ENCODE measurements around the gene FAM185A.

DNA sequence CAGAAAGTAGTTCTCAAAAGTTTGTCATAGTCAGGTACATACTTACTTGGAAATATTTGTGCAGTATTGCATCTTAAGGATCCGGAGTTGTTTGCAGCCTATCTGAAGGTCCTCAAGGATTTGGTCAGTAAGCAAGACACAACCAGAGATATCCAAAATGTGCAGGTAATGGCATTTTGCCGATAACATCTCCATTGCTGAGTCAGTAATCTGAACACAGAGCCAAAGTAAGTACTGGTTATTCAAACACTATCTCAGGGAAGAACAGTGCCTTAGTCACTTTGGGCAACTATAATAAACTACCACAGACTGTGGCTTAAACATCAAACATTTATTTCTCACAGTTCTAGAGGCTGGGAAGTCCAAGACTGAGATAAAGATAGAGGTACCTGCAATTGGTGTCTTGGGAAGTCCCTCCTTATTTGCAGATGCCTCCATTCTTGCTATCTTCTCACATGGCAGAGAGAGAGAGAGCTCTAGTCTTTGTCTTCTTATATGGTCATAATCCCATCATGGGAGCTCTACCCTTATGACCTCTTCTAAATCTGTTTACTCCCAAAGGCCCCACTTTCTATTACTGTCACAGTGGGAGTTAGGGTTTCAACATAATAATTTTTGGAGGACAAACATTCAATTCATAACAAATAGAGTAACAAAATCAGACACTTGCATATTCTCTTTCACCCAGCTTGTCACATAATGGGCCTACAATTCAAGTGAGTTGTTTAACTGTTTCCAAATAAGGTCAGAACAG lies 73.4 kb downstream of the FAM185A start:
- TF ChIP-seq, protein P1, sequence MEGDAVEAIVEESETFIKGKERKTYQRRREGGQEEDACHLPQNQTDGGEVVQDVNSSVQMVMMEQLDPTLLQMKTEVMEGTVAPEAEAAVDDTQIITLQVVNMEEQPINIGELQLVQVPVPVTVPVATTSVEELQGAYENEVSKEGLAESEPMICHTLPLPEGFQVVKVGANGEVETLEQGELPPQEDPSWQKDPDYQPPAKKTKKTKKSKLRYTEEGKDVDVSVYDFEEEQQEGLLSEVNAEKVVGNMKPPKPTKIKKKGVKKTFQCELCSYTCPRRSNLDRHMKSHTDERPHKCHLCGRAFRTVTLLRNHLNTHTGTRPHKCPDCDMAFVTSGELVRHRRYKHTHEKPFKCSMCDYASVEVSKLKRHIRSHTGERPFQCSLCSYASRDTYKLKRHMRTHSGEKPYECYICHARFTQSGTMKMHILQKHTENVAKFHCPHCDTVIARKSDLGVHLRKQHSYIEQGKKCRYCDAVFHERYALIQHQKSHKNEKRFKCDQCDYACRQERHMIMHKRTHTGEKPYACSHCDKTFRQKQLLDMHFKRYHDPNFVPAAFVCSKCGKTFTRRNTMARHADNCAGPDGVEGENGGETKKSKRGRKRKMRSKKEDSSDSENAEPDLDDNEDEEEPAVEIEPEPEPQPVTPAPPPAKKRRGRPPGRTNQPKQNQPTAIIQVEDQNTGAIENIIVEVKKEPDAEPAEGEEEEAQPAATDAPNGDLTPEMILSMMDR (IDR thresholded peaks at IDR 0.05; ENCODE audit: borderline replicate concordance, extremely low read depth, low read length, poor library complexity, severe bottlenecking), result no peak
- no peak for TF ChIP-seq EZH2 (IDR thresholded peaks at IDR 0.05; ENCODE audit: borderline replicate concordance, low read depth, low read length, severe bottlenecking)

Data from DND-41 (cell line).